Limb (tissue), 2 donors: ENCODE data around the gene GLTPD2.
A peak's percentile ranks its signal among the peaks of the same experiment; 100 is the strongest.

Source experiments
- DNase-seq, 2 donors: peaks; one replicate each; pipeline ENCODE4 v3.0.0-alpha.2; 2016; ENCODE audit errors: extremely low spot score in 2 of 2

Gene GLTPD2

GRCh38 chr17:4788807-4789700 is at the start of gene GLTPD2:
GLTPD2 (plus strand) TSS chr17:4788964; CDS start chr17:4789012, 48 bp downstream.
- DNase-seq = no peak

- peak in 1 of 2 donors; percentile 61 for DNase-seq
Measured at GRCh38 chr17:4739122-4740024, 49.4 kb upstream of the GLTPD2 start, which contains the start of the genes CXCL16 and ZMYND15. CXCL16 (minus strand) TSS chr17:4739928; CDS start chr17:4739339, 589 bp downstream. ZMYND15 (plus strand) TSS chr17:4739833; CDS start chr17:4740549, 716 bp downstream.

GRCh38 chr17:4740025-4740351 is 48.8 kb upstream of the GLTPD2 start:
- no peak for DNase-seq

GRCh38 chr17:4740584-4740983 is 48.2 kb upstream of the GLTPD2 start:
- no peak for DNase-seq

GRCh38 chr17:4741544-4741943 is 47.2 kb upstream of the GLTPD2 start:
- DNase-seq = no peak

- no peak for DNase-seq
Measured at GRCh38 chr17:4742133-4742532, 46.6 kb upstream of the GLTPD2 start.

GRCh38 chr17:4742629-4743028 is 46.1 kb upstream of the GLTPD2 start:
- DNase-seq = no peak

- DNase-seq = no peak
Measured at GRCh38 chr17:4743216-4743615, 45.5 kb upstream of the GLTPD2 start.

GRCh38 chr17:4743898-4744297 is 44.9 kb upstream of the GLTPD2 start:
- DNase-seq = no peak

- DNase-seq = no peak
Measured at GRCh38 chr17:4744999-4745969, 43.5 kb upstream of the GLTPD2 start.

GRCh38 chr17:4747847-4748246 is 40.9 kb upstream of the GLTPD2 start:
- no peak for DNase-seq

GRCh38 chr17:4748686-4749085 is 40.1 kb upstream of the GLTPD2 start:
- DNase-seq = no peak

GRCh38 chr17:4750606-4751005 is 38.2 kb upstream of the GLTPD2 start:
- DNase-seq = no peak

GRCh38 chr17:4751932-4752331 is 36.8 kb upstream of the GLTPD2 start:
- DNase-seq = no peak

- DNase-seq = no peak
Measured at GRCh38 chr17:4753392-4753791, 35.4 kb upstream of the GLTPD2 start.

GRCh38 chr17:4759776-4760236 is 29.0 kb upstream of the GLTPD2 start:
- no peak for DNase-seq

GRCh38 chr17:4764595-4764994 is 24.2 kb upstream of the GLTPD2 start:
- DNase-seq = no peak

GRCh38 chr17:4766201-4766600 is 22.6 kb upstream of the GLTPD2 start:
- DNase-seq = no peak

- DNase-seq = no peak
Measured at GRCh38 chr17:4766723-4767122, 22.0 kb upstream of the GLTPD2 start.

- DNase-seq = no peak
Measured at GRCh38 chr17:4768298-4768697, 20.5 kb upstream of the GLTPD2 start.

- DNase-seq = no peak
Measured at GRCh38 chr17:4769628-4770027, 19.1 kb upstream of the GLTPD2 start.
